ENCODE data around the gene CFAP77.

- TF ChIP-seq CTCF (IDR thresholded peaks at IDR 0.05) (no peak), POLR2A (IDR thresholded peaks at IDR 0.05) (no peak)
Observed at GRCh38 chr9:132407196-132407595, 2.8 kb upstream of the CFAP77 start.

All from sigmoid colon (tissue), 3 donors.